SK-N-SH (cell line): ENCODE results near the gene DDO. TPM values are rescaled to one million over a fixed set of nuclear protein-coding genes. Genes with fewer than 3 reads are reported as not detected.

Experiments
- CTCF ChIA-PET: fragments of 300-600, 350-600 bp; formaldehyde crosslinking; extraction: SDS; loops from one replicate; lab custom pipeline; 2021; lab: Yijun Ruan, JAX
- POLR2A ChIA-PET: fragments of 350-600 bp; sonication (Branson Sonifier 250); formaldehyde crosslinking; extraction: SDS; loops from one replicate; lab custom pipeline; 2020; ENCODE audit warnings: antibody characterized with exemption, inconsistent platforms; lab: Yijun Ruan, JAX
- DNase-seq: peaks from one replicate; pipeline ENCODE4 v3.0.0; 2012
- H2AFZ ChIP-seq: fragments of 200-600 bp; sonication (generic); 2 replicates; pipeline ENCODE4 v1.8.1; 2016; ENCODE audit warnings: antibody characterized with exemption, mild to moderate bottlenecking, low read depth
- H3F3A ChIP-seq: fragments of 200-600 bp; sonication (generic); replicated peaks from 2 replicates; pipeline ENCODE3; 2016; ENCODE audit warnings: antibody characterized with exemption, mild to moderate bottlenecking; ENCODE audit not compliant: insufficient read depth
- H3K27ac ChIP-seq, 2 experiments: fragments of 200-500 bp in 1 of 2; fragments of 200-600 bp in 1 of 2; sonication (Bioruptor generic) in 1 of 2; sonication (generic), shearing (Covaris generic) in 1 of 2; 2 replicates each; pipeline versions ENCODE4 v1.5.1 to v1.6.1; 2014 to 2016; ENCODE audit warnings: low read depth in 2 of 2, inconsistent platforms in 1 of 2, low read length in 1 of 2, mild to moderate bottlenecking in 1 of 2, mixed read lengths in 1 of 2
- H3K27me3 ChIP-seq: fragments of 200-600 bp; sonication (generic), shearing (Covaris generic); 2 replicates; pipeline ENCODE4 v1.6.1; 2016; ENCODE audit warnings: mixed run types; ENCODE audit not compliant: insufficient read depth
- H3K36me3 ChIP-seq, 2 experiments: fragments of 200-500 bp in 1 of 2; fragments of 200-600 bp in 1 of 2; sonication (Bioruptor generic) in 1 of 2; sonication (generic) in 1 of 2; replicated peaks in 1 of 2; 2 replicates each; pipeline versions ENCODE3 to v1.5.1; 2014 to 2016; ENCODE audit warnings: low read length in 1 of 2, mild to moderate bottlenecking in 1 of 2; ENCODE audit not compliant: insufficient read depth in 2 of 2, control insufficient read depth in 1 of 2
- H3K4me1 ChIP-seq, 2 experiments: fragments of 200-500 bp in 1 of 2; fragments of 200-600 bp in 1 of 2; sonication (Bioruptor generic) in 1 of 2; sonication (generic), shearing (Covaris generic) in 1 of 2; 2 replicates each; pipeline versions ENCODE4 v1.5.1 to v1.6.1; 2014 to 2016; ENCODE audit warnings: low read depth in 1 of 2, low read length in 1 of 2, mixed run types in 1 of 2; ENCODE audit not compliant: insufficient read depth in 2 of 2, control insufficient read depth in 1 of 2
- H3K4me2 ChIP-seq: fragments of 200-600 bp; sonication (generic), shearing (Covaris generic); 2 replicates; pipeline ENCODE4 v1.6.1; 2017; ENCODE audit warnings: mixed run types
- H3K4me3 ChIP-seq, 2 experiments: fragments of 200-500 bp in 1 of 2; fragments of 200-600 bp in 1 of 2; sonication (Bioruptor generic) in 1 of 2; sonication (generic), shearing (Covaris generic) in 1 of 2; 2 replicates each; pipeline versions ENCODE4 v1.5.1 to v1.8.1; 2014 to 2016; ENCODE audit warnings: low read depth in 2 of 2, inconsistent platforms in 1 of 2, low read length in 1 of 2, mild to moderate bottlenecking in 1 of 2, mixed read lengths in 1 of 2, moderate library complexity in 1 of 2
- H3K79me2 ChIP-seq: fragments of 200-600 bp; sonication (generic); 2 replicates; pipeline ENCODE4 v1.8.1; 2017; ENCODE audit warnings: mild to moderate bottlenecking; ENCODE audit not compliant: insufficient read depth
- H3K9ac ChIP-seq: fragments of 200-600 bp; sonication (generic); 2 replicates; pipeline ENCODE4 v1.6.1; 2017; ENCODE audit warnings: mixed run types
- H3K9me2 ChIP-seq: fragments of 200-600 bp; sonication (generic); 2 replicates; pipeline ENCODE4 v1.6.1; 2017; ENCODE audit warnings: mixed run types
- H3K9me3 ChIP-seq: fragments of 200-600 bp; sonication (generic); 2 replicates; pipeline ENCODE4 v1.6.1; 2017; ENCODE audit warnings: mixed run types, mild to moderate bottlenecking, moderate library complexity
- H4K20me1 ChIP-seq: fragments of 200-600 bp; sonication (generic); 2 replicates; pipeline ENCODE4 v1.6.1; 2017; ENCODE audit warnings: mild to moderate bottlenecking, mixed run types; ENCODE audit not compliant: insufficient read depth
- CHD2 ChIP-seq: fragments of 150-350 bp; IDR thresholded peaks from 2 replicates; pipeline ENCODE4 v1.6.1; 2018; ENCODE audit warnings: low read length; ENCODE audit not compliant: partially characterized antibody
- ELF1 ChIP-seq: IDR thresholded peaks from 2 replicates; pipeline ENCODE4 v1.4.0; 2012
- FOXJ3 ChIP-seq: sonication (generic); formaldehyde crosslinking; IDR thresholded peaks from 2 replicates; pipeline ENCODE4 v1.5.1; 2020; ENCODE audit warnings: mild to moderate bottlenecking, missing genetic modification reagents
- FOXM1 ChIP-seq: IDR thresholded peaks from 2 replicates; pipeline ENCODE4 v1.4.0; 2012; ENCODE audit warnings: low read depth, mild to moderate bottlenecking
- JUND ChIP-seq: IDR thresholded peaks from 2 replicates; pipeline ENCODE4 v1.4.0; 2012
- MEF2A ChIP-seq: IDR thresholded peaks from 2 replicates; pipeline ENCODE4 v1.4.0; 2012; ENCODE audit warnings: low read depth, borderline replicate concordance
- MXI1 ChIP-seq: IDR thresholded peaks from 2 replicates; pipeline ENCODE4 v1.6.1; 2012; ENCODE audit warnings: mild to moderate bottlenecking, low read depth, low read length, improper control_type of control experiment
- RAD21 ChIP-seq: IDR thresholded peaks from 2 replicates; pipeline ENCODE4 v1.6.1; 2012; ENCODE audit warnings: mild to moderate bottlenecking, low read length
- RFX5 ChIP-seq: IDR thresholded peaks from 2 replicates; pipeline ENCODE4 v1.6.1; 2012; ENCODE audit warnings: mild to moderate bottlenecking, improper control_type of control experiment, low read length
- RXRA ChIP-seq: IDR thresholded peaks from 2 replicates; pipeline ENCODE4 v1.4.0; 2012; ENCODE audit warnings: low read depth, mild to moderate bottlenecking, borderline replicate concordance
- TAF1 ChIP-seq: IDR thresholded peaks from 2 replicates; pipeline ENCODE4 v1.6.1; 2012; ENCODE audit warnings: low read depth, mild to moderate bottlenecking, low read length, moderate library complexity, borderline replicate concordance
- WGBS: methylation state at CpG from one replicate; pipeline ENCODE4 v1.1.6; 2017; ENCODE audit warnings: low lambda C conversion rate; 5-methylcytosine and 5-hydroxymethylcytosine counted together
- polyA plus RNA-seq, 3 experiments: library from polyadenylated mRNA; depleted of rRNA; stranded (reverse); fragments of >200 nt; gene quantifications; 2 replicates each; pipeline ENCODE4 v1.2.3, GENCODE V29; 2012
- TF ChIP-seq, protein P1 (sequence below): fragments of 200-600 bp; sonication (generic); IDR thresholded peaks from 2 replicates; pipeline ENCODE4 v1.6.1; 2017; ENCODE audit warnings: antibody characterized with exemption, mild to moderate bottlenecking, moderate library complexity
- TF ChIP-seq, protein P2 (sequence below): IDR thresholded peaks from 2 replicates; pipeline ENCODE4 v1.4.0; 2012; ENCODE audit warnings: low read depth, borderline replicate concordance
- TF ChIP-seq, protein P3 (sequence below): IDR thresholded peaks from 2 replicates; pipeline ENCODE4 v1.4.0; 2012; ENCODE audit warnings: low read depth
- TF ChIP-seq, protein P4 (sequence below): IDR thresholded peaks from 2 replicates; pipeline ENCODE4; 2012
- TF ChIP-seq, protein P5 (sequence below): fragments of 150-350 bp; IDR thresholded peaks from 2 replicates; pipeline ENCODE4 v1.6.1; 2016; ENCODE audit warnings: mild to moderate bottlenecking, low read depth, low read length

Gene DDO
- polyA plus RNA-seq, 1 of the 3 experiments (the other 2 are of a cell fraction) = 0.79 TPM

DNA sequence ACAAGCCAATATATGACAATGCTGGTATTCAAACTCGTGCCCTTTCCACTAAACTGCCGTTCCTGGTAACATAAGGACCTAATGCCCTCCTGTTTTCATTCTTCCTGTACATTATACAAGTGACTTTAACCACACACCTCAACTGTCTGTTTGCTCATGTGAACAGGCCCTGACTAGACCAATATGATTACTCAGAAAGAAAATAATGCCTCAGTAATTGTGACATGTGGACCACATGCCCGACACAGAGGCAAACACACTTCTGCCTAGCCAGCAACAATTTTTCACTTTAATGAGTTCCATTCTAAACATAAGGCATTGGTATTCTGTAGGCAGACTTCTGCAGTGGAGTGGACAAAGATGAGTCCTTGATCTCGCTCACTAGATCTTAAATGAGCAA is 31.0 kb upstream of the DDO start:
- Histone ChIP-seq H4K20me1 (no peaks in the 10 kb centered on the region), H3K27me3 (peaks cover 3% of the 10 kb centered on the region; the same call in 1 of the 2 replicates), H3K9ac (no peak overlapping the region), H3K79me2 (no peaks in the 10 kb centered on the region), H3K9me3 (no peaks in the 10 kb centered on the region), H3K36me3 (no peaks in the 10 kb centered on the region), H3K4me3 (no peak overlapping the region), H2AFZ (no peak overlapping the region), H3K9me2 (no peaks in the 10 kb centered on the region), H3F3A (no peaks in the 10 kb centered on the region), H3K27ac (no peak overlapping the region), H3K4me1 (no peaks in the 10 kb centered on the region), H3K4me2 (no peak overlapping the region)
- no peak for DNase-seq
- 25% methylated on average over 4 of the region's 4 CpGs for WGBS
- TF ChIP-seq RFX5 (no peak), MEF2A (no peak), JUND (no peak)
- TF ChIP-seq, protein P1, sequence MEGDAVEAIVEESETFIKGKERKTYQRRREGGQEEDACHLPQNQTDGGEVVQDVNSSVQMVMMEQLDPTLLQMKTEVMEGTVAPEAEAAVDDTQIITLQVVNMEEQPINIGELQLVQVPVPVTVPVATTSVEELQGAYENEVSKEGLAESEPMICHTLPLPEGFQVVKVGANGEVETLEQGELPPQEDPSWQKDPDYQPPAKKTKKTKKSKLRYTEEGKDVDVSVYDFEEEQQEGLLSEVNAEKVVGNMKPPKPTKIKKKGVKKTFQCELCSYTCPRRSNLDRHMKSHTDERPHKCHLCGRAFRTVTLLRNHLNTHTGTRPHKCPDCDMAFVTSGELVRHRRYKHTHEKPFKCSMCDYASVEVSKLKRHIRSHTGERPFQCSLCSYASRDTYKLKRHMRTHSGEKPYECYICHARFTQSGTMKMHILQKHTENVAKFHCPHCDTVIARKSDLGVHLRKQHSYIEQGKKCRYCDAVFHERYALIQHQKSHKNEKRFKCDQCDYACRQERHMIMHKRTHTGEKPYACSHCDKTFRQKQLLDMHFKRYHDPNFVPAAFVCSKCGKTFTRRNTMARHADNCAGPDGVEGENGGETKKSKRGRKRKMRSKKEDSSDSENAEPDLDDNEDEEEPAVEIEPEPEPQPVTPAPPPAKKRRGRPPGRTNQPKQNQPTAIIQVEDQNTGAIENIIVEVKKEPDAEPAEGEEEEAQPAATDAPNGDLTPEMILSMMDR = no peak
- POLR2A ChIA-PET = no interaction called here
- CTCF ChIA-PET = no interaction called here

DNA sequence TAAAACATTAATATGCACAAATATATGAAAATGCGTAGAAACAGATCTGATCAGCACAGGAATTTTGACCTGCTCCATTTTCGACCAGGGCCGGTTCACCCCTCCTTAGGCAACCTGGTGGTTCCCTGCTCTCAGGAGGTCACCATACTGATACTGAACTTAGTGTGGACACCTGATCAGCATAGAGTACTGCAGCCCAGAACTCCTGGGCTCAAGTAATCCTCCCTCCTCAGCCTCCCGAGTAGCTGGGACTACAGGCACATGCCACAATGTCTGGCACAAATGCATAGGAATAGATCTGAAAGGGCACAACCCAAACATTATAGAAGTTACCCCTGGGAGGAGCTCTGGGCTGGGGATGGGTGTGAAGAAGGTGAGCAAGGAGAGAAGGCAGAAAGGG is 24.7 kb upstream of the DDO start:
- Histone ChIP-seq H3K36me3 (no peaks in the 10 kb centered on the region), H3K27ac (no peak overlapping the region), H3K9ac (no peak overlapping the region), H3K4me2 (no peak overlapping the region), H2AFZ (no peak overlapping the region), H3K9me3 (no peaks in the 10 kb centered on the region), H3K79me2 (no peaks in the 10 kb centered on the region), H3K27me3 (no peaks in the 10 kb centered on the region; the same call in 1 of the 2 replicates), H3K4me1 (no peaks in the 10 kb centered on the region; a peak in 1 of 4 replicates), H3F3A (no peaks in the 10 kb centered on the region), H4K20me1 (no peaks in the 10 kb centered on the region), H3K9me2 (no peaks in the 10 kb centered on the region), H3K4me3 (no peak overlapping the region)
- 63% methylated on average over 4 of the region's 4 CpGs for WGBS
- TF ChIP-seq MEF2A (no peak), FOXM1 (no peak), RFX5 (no peak), ELF1 (no peak), TAF1 (no peak), MXI1 (no peak), RAD21 (no peak), CHD2 (no peak), RXRA (no peak), JUND (no peak), FOXJ3 (CRISPR knock-in tag) (no peak)
- TF ChIP-seq, protein P2, sequence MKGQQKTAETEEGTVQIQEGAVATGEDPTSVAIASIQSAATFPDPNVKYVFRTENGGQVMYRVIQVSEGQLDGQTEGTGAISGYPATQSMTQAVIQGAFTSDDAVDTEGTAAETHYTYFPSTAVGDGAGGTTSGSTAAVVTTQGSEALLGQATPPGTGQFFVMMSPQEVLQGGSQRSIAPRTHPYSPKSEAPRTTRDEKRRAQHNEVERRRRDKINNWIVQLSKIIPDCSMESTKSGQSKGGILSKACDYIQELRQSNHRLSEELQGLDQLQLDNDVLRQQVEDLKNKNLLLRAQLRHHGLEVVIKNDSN = no peak
- TF ChIP-seq, protein P1 = no peak
- TF ChIP-seq, protein P3, sequence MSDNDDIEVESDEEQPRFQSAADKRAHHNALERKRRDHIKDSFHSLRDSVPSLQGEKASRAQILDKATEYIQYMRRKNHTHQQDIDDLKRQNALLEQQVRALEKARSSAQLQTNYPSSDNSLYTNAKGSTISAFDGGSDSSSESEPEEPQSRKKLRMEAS = no peak
- TF ChIP-seq, protein P4, sequence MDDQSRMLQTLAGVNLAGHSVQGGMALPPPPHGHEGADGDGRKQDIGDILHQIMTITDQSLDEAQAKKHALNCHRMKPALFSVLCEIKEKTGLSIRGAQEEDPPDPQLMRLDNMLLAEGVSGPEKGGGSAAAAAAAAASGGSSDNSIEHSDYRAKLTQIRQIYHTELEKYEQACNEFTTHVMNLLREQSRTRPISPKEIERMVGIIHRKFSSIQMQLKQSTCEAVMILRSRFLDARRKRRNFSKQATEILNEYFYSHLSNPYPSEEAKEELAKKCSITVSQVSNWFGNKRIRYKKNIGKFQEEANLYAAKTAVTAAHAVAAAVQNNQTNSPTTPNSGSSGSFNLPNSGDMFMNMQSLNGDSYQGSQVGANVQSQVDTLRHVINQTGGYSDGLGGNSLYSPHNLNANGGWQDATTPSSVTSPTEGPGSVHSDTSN = no peak
- TF ChIP-seq, protein P5, sequence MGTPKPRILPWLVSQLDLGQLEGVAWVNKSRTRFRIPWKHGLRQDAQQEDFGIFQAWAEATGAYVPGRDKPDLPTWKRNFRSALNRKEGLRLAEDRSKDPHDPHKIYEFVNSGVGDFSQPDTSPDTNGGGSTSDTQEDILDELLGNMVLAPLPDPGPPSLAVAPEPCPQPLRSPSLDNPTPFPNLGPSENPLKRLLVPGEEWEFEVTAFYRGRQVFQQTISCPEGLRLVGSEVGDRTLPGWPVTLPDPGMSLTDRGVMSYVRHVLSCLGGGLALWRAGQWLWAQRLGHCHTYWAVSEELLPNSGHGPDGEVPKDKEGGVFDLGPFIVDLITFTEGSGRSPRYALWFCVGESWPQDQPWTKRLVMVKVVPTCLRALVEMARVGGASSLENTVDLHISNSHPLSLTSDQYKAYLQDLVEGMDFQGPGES = no peak
- CTCF ChIA-PET = interaction anchor here (1.5 kb wide), 1 partner anchor 17 kb away, joined by 3 read pairs; no protein-coding TSS in a partner anchor
- DNase-seq = no peak
- POLR2A ChIA-PET = no interaction called here
